Stomach smooth muscle (tissue), 2 donors: Measurements from ENCODE around the gene SUMF1.
"Not testable (repeated sequence)": the region's sequence is repeated elsewhere in the genome, so short reads cannot be mapped to it uniquely, and the experiment has no call there.

Source experiments
- H3K27ac ChIP-seq: one replicate; pipeline ENCODE4 v1.7.0; 2013; ENCODE audit warnings: mild to moderate bottlenecking, low read length, inconsistent platforms
- H3K27me3 ChIP-seq, 2 donors: one replicate each; pipeline ENCODE4 v1.7.0; 2013; ENCODE audit warnings: low read length in 2 of 2; ENCODE audit not compliant: insufficient read depth in 2 of 2, control insufficient read depth in 1 of 2
- H3K36me3 ChIP-seq, 2 donors: one replicate each; pipeline ENCODE4 v1.7.0; 2013; ENCODE audit warnings: low read length in 2 of 2; ENCODE audit not compliant: control insufficient read depth in 2 of 2, insufficient read depth in 2 of 2
- H3K4me1 ChIP-seq: one replicate; pipeline ENCODE4 v1.7.0; 2013; ENCODE audit warnings: low read length; ENCODE audit not compliant: control insufficient read depth, insufficient read depth
- H3K4me3 ChIP-seq, 2 donors: one replicate each; pipeline ENCODE4 v1.7.0; 2013; ENCODE audit warnings: low read length in 2 of 2
- H3K9ac ChIP-seq, 2 donors: one replicate each; pipeline ENCODE4 v1.7.0; 2013; ENCODE audit warnings: low read length in 2 of 2, mild to moderate bottlenecking in 1 of 2
- H3K9me3 ChIP-seq, 2 donors: one replicate each; pipeline ENCODE4 v1.7.0; 2013; ENCODE audit warnings: low read length in 2 of 2; ENCODE audit not compliant: control insufficient read depth in 2 of 2
- donor health status: healthy.
- donor health status: Pancreatic carcinoma.

SUMF1 gene

GRCh38 chr3:4456780-4457179 is 10.3 kb downstream of the SUMF1 start:
- not testable (repeated sequence) for H3K27me3 ChIP-seq, H3K9me3 ChIP-seq, H3K4me3 ChIP-seq, H3K36me3 ChIP-seq, H3K4me1 ChIP-seq, H3K27ac ChIP-seq, H3K9ac ChIP-seq

- Histone ChIP-seq H3K4me1 (no peaks in the 10 kb centered on the region), H3K4me3 (no peak overlapping the region), H3K9me3 (no peaks in the 10 kb centered on the region), H3K9ac (no peak overlapping the region), H3K27me3 (no peaks in the 10 kb centered on the region), H3K36me3 (peaks cover 0 to 2% of the 10 kb centered on the region in 2 donors), H3K27ac (no peak overlapping the region)
Measured at GRCh38 chr3:4454142-4454541, 12.9 kb downstream of the SUMF1 start.

- H3K27me3 ChIP-seq, result no peaks in the 10 kb centered on the region
- no peaks in the 10 kb centered on the region for H3K4me1 ChIP-seq
- peaks cover 11% of the 10 kb centered on the region in 2 donors for H3K36me3 ChIP-seq
- no peak overlapping the region for H3K9ac ChIP-seq
- H3K4me3 ChIP-seq, result no peak overlapping the region
- no peaks in the 10 kb centered on the region for H3K9me3 ChIP-seq
- H3K27ac ChIP-seq, result no peak overlapping the region
Measured at GRCh38 chr3:4449043-4449805, 17.8 kb downstream of the SUMF1 start.

- Histone ChIP-seq H3K4me3 (no peak overlapping the region), H3K27ac (no peak overlapping the region), H3K27me3 (no peaks in the 10 kb centered on the region), H3K4me1 (no peaks in the 10 kb centered on the region), H3K36me3 (peaks cover 11% of the 10 kb centered on the region in 2 donors), H3K9me3 (no peaks in the 10 kb centered on the region), H3K9ac (no peak overlapping the region)
Measured at GRCh38 chr3:4448187-4448586, 18.9 kb downstream of the SUMF1 start.

- Histone ChIP-seq H3K27ac (no peak overlapping the region), H3K36me3 (peaks cover 11% of the 10 kb centered on the region in 2 donors), H3K9ac (no peak overlapping the region), H3K9me3 (no peaks in the 10 kb centered on the region), H3K27me3 (no peaks in the 10 kb centered on the region), H3K4me1 (no peaks in the 10 kb centered on the region), H3K4me3 (no peak overlapping the region)
Measured at GRCh38 chr3:4447295-4447999, 19.6 kb downstream of the SUMF1 start.

GRCh38 chr3:4440951-4441350 is 26.1 kb downstream of the SUMF1 start:
- H3K27ac ChIP-seq, result no peak overlapping the region
- H3K9ac ChIP-seq, result no peak overlapping the region
- no peaks in the 10 kb centered on the region for H3K27me3 ChIP-seq
- H3K4me1 ChIP-seq, result no peaks in the 10 kb centered on the region
- peaks cover 2 to 6% of the 10 kb centered on the region in 2 donors for H3K36me3 ChIP-seq
- H3K9me3 ChIP-seq, result no peaks in the 10 kb centered on the region
- H3K4me3 ChIP-seq, result no peak overlapping the region

- Histone ChIP-seq H3K36me3 (peaks cover 2 to 6% of the 10 kb centered on the region in 2 donors), H3K9ac (no peak overlapping the region), H3K9me3 (no peaks in the 10 kb centered on the region), H3K27me3 (no peaks in the 10 kb centered on the region), H3K4me1 (no peaks in the 10 kb centered on the region), H3K4me3 (no peak overlapping the region), H3K27ac (no peak overlapping the region)
Measured at GRCh38 chr3:4438296-4438695, 28.8 kb downstream of the SUMF1 start.

GRCh38 chr3:4432259-4432658 is 34.8 kb downstream of the SUMF1 start:
- Histone ChIP-seq H3K4me1 (peaks cover 1% of the 10 kb centered on the region), H3K9ac (no peak overlapping the region), H3K36me3 (peaks cover 0 to 7% of the 10 kb centered on the region in 2 donors), H3K4me3 (no peak overlapping the region), H3K27ac (no peak overlapping the region), H3K9me3 (no peaks in the 10 kb centered on the region), H3K27me3 (no peaks in the 10 kb centered on the region)

- Histone ChIP-seq H3K9me3 (no peaks in the 10 kb centered on the region), H3K27me3 (no peaks in the 10 kb centered on the region), H3K9ac (no peak overlapping the region), H3K4me3 (no peak overlapping the region), H3K4me1 (peaks cover 2% of the 10 kb centered on the region), H3K27ac (no peak overlapping the region), H3K36me3 (peaks cover 0 to 7% of the 10 kb centered on the region in 2 donors)
Measured at GRCh38 chr3:4429648-4430350, 37.3 kb downstream of the SUMF1 start.

GRCh38 chr3:4426782-4427344 is 40.2 kb downstream of the SUMF1 start:
- H3K27ac ChIP-seq, result no peak overlapping the region
- H3K4me1 ChIP-seq, result peaks cover 2% of the 10 kb centered on the region
- no peaks in the 10 kb centered on the region for H3K36me3 ChIP-seq
- no peaks in the 10 kb centered on the region for H3K9me3 ChIP-seq
- no peak overlapping the region for H3K9ac ChIP-seq
- no peak overlapping the region for H3K4me3 ChIP-seq
- H3K27me3 ChIP-seq, result no peaks in the 10 kb centered on the region
